GM23338 (cell line): ENCODE measurements around the gene SYNRG.

Experiments used
- CREB1 ChIP-seq: fragments of 250-450 bp; sonication (Bioruptor Pico); IDR thresholded peaks from 2 replicates; pipeline ENCODE4 v1.5.0; 2020; ENCODE audit warnings: low read depth, mild to moderate bottlenecking, moderate library complexity
- ETS1 ChIP-seq: IDR thresholded peaks from 2 replicates; pipeline ENCODE4 v1.6.1; 2016; ENCODE audit warnings: antibody characterized with exemption
- EZH2 ChIP-seq: fragments of 200-600 bp; sonication (generic); IDR thresholded peaks from one replicate; pipeline ENCODE4 v1.8.0; 2017; ENCODE audit warnings: antibody characterized with exemption, mild to moderate bottlenecking, low read depth; ENCODE audit not compliant: unreplicated experiment
- EZH2phosphoT487 ChIP-seq: fragments of 200-600 bp; sonication (generic); IDR thresholded peaks from one replicate; pipeline ENCODE4 v1.8.1; 2018; ENCODE audit warnings: antibody characterized with exemption; ENCODE audit not compliant: unreplicated experiment
- JUNB ChIP-seq: IDR thresholded peaks from one replicate; pipeline ENCODE4 v1.6.1; 2016; ENCODE audit warnings: antibody characterized with exemption; ENCODE audit not compliant: unreplicated experiment
- NANOG ChIP-seq: IDR thresholded peaks from 2 replicates; pipeline ENCODE4 v1.6.1; 2016; ENCODE audit warnings: antibody characterized with exemption, borderline replicate concordance
- POLR2AphosphoS5 ChIP-seq: IDR thresholded peaks from 2 replicates; pipeline ENCODE4 v1.6.1; 2016; ENCODE audit warnings: antibody characterized with exemption, low read depth
- ZNF331 ChIP-seq: fragments of 250-450 bp; sonication (Bioruptor Pico); IDR thresholded peaks from 2 replicates; pipeline ENCODE4 v1.5.0; 2020; ENCODE audit warnings: low read depth, mild to moderate bottlenecking, moderate library complexity
- TF ChIP-seq, protein P1 (sequence below), 2 experiments: fragments of 200-600 bp in 1 of 2; sonication (generic) in 1 of 2; conservative IDR thresholded peaks; 2 replicates each; pipeline versions ENCODE4 v1.5.1 to v1.6.1; 2016 to 2017; ENCODE audit warnings: antibody characterized with exemption in 2 of 2, low read depth in 2 of 2, mild to moderate bottlenecking in 2 of 2, moderate library complexity in 1 of 2
- TF ChIP-seq, protein P2 (sequence below): IDR thresholded peaks from one replicate; pipeline ENCODE4 v1.6.1; 2018; ENCODE audit warnings: antibody characterized with exemption; ENCODE audit not compliant: unreplicated experiment

DNA sequence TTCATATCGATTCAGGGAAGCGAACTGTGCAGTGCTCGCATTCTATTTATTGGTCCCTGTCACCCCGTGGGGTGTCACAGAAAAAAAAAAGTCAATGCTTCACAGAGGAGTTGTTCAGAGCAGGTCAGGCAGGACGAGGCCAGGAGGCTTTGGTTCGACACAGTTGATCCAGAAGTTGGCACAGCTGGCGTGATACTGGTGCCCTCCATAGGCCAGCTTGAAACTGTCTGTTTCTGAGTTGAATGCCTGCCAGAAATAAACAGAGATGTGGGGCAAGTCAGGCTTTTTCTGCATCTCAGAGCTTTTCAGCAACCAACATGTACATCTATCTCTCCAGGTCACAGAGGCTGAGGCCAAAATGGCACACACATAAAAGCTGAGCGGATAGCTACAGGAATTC is 90.4 kb downstream of the SYNRG start:
- TF ChIP-seq EZH2 (no peak), JUNB (no peak), POLR2AphosphoS5 (no peak), CREB1 (no peak), EZH2phosphoT487 (no peak), ZNF331 (CRISPR knock-in tag) (no peak), NANOG (no peak), ETS1 (no peak)
- TF ChIP-seq, protein P1, sequence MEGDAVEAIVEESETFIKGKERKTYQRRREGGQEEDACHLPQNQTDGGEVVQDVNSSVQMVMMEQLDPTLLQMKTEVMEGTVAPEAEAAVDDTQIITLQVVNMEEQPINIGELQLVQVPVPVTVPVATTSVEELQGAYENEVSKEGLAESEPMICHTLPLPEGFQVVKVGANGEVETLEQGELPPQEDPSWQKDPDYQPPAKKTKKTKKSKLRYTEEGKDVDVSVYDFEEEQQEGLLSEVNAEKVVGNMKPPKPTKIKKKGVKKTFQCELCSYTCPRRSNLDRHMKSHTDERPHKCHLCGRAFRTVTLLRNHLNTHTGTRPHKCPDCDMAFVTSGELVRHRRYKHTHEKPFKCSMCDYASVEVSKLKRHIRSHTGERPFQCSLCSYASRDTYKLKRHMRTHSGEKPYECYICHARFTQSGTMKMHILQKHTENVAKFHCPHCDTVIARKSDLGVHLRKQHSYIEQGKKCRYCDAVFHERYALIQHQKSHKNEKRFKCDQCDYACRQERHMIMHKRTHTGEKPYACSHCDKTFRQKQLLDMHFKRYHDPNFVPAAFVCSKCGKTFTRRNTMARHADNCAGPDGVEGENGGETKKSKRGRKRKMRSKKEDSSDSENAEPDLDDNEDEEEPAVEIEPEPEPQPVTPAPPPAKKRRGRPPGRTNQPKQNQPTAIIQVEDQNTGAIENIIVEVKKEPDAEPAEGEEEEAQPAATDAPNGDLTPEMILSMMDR (conservative IDR thresholded peaks at IDR 0.05; ENCODE audit: low read depth in 2 of 2), result no peak
- TF ChIP-seq, protein P2, sequence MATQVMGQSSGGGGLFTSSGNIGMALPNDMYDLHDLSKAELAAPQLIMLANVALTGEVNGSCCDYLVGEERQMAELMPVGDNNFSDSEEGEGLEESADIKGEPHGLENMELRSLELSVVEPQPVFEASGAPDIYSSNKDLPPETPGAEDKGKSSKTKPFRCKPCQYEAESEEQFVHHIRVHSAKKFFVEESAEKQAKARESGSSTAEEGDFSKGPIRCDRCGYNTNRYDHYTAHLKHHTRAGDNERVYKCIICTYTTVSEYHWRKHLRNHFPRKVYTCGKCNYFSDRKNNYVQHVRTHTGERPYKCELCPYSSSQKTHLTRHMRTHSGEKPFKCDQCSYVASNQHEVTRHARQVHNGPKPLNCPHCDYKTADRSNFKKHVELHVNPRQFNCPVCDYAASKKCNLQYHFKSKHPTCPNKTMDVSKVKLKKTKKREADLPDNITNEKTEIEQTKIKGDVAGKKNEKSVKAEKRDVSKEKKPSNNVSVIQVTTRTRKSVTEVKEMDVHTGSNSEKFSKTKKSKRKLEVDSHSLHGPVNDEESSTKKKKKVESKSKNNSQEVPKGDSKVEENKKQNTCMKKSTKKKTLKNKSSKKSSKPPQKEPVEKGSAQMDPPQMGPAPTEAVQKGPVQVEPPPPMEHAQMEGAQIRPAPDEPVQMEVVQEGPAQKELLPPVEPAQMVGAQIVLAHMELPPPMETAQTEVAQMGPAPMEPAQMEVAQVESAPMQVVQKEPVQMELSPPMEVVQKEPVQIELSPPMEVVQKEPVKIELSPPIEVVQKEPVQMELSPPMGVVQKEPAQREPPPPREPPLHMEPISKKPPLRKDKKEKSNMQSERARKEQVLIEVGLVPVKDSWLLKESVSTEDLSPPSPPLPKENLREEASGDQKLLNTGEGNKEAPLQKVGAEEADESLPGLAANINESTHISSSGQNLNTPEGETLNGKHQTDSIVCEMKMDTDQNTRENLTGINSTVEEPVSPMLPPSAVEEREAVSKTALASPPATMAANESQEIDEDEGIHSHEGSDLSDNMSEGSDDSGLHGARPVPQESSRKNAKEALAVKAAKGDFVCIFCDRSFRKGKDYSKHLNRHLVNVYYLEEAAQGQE, result no peak
